DMS153 treated with DMSO at 0.1 percent for 48 hours (cell line): ENCODE data around the gene SRD5A1.

Source experiments
- DNase-seq: peaks from one replicate; lab custom pipeline; 2025; ENCODE audit not compliant: unreplicated experiment; lab: John Stamatoyannopoulos, UW

SRD5A1 gene

DNA sequence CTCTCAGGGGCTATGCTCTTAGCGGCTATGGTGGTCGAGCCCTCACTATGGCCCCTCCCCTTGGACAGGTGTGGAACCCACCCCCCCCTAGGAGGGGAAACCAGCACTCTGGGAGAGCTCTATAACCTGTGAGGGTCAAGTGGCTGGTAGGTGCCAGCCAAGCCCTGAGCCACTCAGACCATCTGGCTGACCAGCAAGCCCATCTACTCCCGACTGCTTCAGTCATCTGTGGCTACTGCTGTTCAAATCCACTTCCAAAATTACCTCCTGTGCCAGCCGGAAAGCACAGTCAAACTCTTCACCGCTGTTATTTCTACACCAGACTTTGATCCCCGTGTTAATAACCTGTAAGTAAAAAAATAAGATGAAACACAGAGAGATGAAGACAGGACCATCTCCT is 28.9 kb upstream of the SRD5A1 start:
- no peak for DNase-seq

DNA sequence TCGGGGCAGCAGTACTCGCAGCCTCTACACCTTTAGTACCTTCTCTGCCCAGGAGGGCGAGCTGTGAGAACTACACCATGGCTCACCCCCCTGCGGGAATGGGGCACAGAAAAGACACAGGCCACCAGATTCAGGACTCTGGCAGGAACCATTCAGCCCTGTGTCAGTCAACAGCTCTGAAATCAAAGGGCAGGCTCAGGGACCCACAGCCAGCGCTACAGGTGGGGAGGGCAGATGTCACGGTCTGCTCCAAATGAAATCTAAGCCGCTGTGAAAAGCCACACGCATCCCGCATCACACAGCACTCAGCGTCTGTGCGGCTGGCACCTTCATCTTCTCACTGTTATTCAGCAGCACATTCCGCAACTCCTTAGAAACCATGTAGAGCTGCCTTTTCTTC is 28.3 kb upstream of the SRD5A1 start:
- no peak for DNase-seq

DNA sequence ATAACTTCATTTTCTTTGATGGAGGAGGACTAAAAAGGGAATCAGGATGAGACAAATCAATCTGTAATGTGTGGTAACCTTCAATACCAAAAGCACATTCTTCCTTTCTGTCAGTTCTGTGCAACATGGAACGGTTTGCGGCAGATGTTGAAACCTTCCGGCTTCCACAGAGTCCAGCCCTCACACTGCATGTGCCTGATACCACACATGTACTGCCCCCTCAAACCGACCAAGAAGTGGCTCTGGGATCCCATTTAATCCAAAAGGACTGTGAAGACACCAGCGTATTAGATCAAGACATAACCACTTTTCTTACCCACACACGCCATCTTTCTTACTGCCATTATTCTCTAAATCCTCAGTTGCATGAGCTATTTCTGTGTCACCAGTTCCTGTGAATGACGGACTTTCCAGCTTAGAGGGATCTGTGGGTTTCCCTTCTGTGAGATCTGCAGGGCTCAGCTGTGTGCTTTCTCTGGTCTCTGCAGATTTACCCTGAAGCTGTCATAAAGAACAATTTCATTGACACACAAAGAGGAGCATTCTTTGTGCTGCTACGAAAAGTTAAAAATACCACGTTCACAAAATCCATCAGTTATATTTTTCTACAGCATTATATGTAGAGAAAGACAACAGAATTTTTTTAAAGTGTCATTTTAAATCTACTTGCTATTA is 26.2 kb upstream of the SRD5A1 start:
- no peak for DNase-seq

DNA sequence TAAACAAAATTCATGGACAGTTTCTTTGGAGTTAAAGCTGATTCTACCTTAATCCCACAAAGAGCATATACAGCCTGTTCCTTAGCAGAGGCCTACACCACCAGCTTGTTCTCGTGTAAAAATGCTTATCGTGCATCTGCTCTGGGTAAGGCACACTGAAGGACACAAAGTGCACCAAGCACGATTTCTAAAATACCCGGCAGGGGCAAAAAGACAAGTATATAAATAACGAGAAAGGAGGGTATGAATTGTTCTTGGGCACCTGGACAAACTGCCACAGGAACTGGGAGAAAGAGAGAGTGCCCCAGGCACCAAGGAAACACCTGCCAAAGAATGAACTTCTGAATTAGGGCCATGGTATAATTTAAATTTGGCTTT is 25.7 kb upstream of the SRD5A1 start:
- DNase-seq, result no peak

DNA sequence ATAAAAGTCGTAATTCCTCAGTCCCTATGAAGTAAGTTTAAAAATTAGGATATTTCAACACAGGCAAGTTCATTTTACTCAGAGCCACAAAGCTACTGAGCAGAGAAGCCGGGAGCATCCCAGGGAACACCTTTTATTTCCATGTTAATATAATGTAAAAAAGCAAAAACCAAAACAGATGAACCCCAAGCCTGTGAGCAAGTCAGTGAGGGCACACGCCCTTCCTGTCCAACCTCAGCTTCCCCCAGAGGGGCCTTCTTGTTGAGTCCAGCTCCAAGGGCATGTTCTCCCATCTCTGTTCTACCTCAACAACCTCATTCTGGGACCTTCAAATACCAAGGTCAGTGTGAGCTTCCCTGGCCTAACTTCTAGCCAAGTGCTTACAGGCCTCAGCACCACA is 25.2 kb upstream of the SRD5A1 start:
- no peak for DNase-seq

DNA sequence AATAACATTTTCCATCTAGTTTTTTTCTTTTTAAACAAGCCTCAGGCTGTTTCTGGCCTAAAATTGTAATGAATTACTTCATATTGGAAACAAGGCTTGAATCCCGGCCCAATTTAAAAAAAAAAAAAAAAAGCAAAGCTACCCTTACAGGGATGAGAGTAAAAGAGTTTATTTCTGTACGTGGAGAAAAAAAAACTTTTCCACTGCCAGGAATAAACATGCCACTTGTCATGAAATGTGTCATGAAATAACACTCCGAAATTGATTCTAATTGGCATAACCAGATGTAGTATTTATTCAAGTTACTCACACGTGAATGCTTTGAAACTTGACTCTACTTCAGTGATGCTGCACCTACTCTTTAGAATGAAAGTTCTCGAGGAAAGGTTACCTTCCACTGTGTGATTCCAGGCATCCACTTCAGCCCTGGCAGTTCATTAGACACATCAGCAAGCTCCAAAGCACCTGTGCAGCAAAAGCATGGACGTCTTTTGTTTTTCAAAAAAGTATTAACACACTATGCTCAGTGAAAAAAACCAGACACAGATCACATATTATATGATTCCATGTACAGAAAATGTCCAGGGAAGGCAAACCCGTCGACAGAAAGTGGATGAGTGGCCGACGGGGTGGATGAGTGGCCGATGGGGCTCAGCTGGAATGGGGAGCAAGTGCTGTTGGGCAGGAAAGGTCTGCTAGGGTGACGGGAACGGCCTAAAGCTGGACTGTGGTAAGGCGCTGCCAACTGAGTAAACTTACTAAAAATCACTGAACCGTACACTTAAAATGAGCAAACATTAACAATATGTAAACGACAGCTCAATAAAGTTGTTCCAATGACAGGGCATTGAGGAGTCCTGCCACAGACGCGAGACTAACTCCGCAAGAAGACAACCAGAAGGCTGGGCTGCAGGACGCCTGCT is 21.6 kb upstream of the SRD5A1 start:
- DNase-seq, result no peak

DNA sequence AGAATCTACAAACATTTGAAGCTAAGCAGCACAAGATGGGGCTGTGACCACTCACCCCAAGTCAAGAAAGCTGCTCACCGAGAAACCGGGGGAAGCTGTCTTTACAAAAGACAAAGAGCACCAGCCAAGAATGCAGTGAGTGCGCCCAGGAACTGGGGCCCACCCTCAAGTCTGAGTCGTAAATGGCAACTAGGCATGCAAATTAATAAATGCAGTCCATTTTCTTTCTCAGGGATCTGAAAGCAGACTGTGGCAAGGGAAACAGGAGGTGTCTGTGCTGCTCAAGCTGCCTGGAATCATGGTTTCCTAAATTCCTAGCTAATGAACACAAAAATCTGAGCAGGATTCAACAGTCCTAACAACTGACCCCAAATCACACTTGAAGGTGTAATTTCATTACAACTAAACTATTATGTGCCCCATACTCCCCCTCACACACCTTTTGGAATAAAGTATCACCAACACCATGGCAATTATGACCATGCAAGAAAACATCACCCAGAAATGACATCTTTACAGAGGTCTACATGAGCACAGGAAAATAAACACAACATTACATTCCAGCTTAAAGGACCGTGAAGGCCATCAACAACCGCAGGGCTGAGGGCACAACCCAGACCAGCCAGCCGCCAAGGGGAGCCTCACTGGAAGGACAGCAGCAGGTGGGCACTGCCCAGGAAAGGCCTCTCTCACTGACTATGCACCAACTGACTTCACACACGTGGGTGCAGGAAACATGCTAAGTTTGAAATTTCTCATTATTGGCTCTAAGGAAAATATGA is 18.0 kb upstream of the SRD5A1 start:
- DNase-seq, result no peak

DNA sequence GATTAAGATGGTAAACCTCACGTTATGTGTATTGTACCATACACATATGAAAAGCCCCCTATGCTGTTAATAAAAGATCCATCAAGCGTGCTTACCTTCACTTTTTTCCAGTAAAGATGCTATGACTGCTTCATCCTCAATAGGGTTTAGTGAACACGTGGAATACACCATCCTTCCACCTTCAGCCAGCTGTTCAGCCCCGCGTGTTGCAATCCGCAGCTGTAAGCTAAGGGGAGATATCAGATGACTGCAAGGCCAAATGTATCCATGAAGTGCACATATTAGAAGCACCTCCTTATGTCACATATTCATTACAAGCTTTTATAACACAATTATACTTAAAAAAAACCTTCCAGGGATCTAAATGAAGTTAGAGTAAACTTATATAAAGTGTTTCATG is 16.6 kb upstream of the SRD5A1 start:
- DNase-seq, result no peak

DNA sequence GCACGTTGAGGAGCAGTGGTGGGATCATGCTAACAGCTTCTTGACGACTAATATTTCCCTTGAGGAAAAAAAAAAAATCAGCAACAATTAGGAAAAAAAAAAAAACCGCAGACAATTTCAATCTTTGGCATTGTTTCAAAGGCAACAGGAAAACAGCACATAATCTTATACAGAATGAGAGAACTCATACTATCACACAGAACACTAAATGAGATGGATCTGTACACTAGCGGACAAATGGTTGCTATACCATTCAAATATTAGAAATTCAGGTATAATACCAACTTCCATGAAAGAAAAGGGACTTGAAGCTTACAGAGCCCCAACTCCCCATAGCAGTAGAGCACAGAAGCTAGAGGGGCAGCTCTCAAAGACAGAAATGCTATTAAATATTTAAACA is 10.0 kb upstream of the SRD5A1 start:
- no peak for DNase-seq

DNA sequence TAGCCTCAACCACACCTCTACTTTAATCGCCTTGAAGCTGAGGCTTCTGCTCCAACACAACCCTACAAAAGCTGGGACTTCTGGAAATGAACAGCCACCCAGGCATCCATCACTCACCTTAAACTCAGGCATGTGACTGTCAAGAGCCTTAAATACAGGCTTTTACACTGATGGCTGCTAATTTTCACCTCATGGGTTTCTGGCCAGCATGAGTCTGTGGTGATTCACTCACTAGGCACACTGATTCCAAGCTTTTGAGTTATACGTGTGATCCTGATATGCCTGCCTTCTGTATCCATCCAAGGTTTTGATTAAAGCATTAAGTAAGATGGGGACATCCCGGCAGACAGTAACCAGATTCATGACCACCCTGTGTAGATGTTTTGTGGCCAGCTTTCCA is 9.3 kb upstream of the SRD5A1 start:
- no peak for DNase-seq

DNA sequence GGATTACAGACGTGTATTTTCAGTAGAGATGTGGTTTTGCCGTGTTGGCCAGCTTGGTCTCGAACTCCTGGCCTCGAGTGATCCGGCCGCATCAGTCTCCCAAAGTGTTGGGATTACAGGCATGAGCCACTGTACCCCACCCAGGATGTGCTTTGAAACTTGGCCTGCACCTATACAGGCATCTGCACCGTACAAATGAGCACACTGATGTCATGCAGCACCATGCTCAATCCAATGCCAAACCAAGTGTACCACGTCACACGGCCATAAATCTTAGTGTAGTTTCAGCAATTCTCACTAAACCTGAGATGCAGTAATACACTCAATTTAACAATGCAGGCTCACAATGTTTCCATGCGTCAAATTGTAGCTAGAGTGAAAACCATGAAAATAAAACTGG is 6.7 kb upstream of the SRD5A1 start:
- DNase-seq, result no peak

DNA sequence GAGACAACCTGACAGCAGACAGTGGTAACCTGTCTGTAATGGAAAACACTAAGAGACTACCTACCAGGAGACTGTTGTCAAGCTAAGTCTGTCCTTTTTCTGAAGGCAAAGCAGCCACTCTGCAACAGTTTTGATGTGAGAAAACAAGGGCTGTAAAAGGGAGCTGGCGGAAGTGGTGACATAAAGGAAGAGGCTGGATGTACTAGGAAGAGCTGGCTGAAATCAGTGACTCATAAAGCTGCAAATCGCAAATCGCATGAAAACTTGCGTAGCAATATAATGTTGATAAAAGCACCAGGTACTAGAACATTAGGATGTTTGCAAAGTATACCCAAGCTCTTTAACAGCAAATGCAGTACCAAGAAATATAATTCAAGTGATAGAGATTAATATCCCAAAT is 1.8 kb upstream of the SRD5A1 start:
- DNase-seq, result no peak

DNA sequence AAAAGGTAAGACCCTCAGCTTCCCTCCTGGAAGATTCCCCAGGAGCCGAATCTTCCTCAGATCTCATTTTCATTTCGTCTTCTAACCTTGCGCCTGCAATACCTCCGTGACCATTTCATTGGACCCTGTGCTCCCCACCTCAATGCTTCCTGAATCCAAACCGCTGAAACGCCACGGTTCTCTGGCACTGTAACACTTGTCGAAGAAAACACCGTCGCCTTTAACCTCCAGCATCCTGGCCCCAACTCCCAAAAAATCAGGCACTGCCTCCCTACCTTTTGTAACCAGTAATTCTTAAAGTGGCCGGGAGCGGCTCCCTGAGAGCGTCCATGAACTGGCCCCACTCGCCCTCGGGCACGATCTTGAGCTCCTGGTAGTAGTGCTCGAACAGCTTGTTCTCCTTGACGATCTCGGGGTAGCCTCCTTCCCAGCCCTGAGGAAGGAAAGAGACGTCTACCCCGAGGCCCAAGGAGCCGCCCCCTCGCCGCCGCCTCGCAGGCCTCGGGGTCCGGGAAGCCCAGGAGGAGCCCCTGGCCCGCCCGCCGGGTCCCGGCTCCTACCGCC is 834 bp upstream of the SRD5A1 start:
- DNase-seq, result no peak

DNA sequence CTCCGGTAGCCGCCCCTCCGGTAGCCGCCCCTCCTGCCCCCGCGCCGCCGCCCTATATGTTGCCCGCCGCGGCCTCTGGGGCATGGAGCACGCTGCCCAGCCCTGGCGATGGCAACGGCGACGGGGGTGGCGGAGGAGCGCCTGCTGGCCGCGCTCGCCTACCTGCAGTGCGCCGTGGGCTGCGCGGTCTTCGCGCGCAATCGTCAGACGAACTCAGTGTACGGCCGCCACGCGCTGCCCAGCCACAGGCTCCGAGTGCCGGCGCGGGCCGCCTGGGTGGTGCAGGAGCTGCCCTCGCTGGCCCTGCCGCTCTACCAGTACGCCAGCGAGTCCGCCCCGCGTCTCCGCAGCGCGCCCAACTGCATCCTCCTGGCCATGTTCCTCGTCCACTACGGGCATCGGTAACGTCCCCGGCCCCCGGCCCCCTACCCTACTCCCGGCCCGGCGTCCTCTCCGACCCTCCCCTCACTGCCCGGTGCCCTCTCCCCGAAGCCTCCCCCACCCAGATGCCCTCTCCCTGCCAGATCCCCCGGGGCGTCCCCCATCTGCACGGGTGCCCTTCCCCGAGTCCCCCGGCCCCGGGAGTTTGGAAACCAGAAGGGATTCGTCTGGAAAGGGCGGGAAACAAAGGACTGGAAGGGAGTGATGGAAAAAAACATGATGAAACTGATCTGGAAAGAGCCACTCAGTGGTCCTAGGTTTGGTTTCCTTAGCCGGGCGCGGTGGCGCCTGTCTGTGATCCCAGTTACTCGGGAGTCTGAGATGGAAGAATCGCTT is 417 bp downstream of the SRD5A1 start:
- DNase-seq, result peak; percentile 82

DNA sequence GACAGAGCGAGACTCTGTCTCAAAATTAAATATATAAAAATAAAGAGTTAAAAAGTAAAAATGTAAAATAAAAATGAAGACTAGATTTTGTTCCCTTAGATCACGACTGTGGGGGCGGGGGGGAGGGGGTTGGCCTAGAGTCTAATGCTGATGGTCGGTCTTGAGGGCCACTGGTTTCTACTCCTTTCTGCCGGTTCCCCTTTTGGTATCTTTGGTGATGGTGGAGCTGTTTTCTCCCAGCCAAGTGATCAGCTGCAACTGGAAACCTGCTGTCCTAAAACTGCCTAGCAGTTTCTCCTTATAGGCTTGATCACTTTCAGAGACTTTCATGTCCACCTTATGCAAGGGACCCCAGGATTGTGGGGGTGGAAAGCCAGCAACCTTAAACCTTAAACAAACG is 1.1 kb downstream of the SRD5A1 start:
- no peak for DNase-seq

DNA sequence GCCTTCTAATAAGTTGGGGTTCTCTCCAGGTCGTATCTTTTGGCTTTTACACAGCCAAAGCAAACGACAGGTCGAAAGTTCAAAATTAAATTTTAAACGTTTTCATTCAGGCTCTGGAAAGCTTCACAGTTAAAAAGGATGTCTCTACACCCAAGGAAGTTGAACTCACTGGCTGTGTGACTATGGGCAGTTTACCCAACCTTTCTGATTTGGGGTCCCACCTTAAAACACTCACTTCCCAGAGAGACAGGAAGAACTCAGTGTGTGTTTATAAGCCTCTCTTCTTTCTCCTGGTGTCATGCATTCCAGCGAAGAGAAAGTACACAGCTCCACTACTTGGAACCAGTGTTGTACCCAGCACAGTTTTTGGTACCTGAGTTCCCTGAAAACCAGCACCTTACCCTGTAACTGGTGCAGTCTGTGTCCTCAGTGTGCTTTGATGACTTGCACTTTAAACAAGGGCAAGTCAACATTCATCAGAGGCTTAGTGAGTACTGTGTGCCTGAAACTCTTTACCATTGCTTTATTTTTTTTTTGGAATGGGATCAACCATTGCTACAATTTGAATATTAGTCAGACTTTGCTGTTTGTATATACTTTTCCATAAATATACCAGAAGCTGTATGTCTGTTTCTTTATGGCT is 1.7 kb downstream of the SRD5A1 start:
- DNase-seq, result no peak

DNA sequence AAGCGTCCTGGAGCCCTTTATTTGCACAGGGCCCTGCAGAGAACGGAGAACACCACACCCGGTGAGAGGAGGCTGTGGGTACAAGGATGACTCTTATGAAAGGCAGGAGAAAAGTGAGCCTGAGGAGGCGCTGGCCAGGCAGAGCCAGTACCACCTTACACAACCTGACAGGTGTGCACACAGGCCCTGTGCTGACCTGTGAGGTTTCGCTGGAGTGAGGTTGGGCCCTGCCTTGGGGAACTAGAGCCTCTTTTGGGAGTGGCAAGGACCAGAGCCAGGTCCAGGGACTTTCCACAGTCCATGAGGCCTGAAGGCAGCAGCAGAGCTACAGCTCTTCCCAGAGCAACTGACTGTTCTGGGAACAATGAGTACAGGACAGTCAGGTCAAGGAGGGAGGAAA is 3.1 kb downstream of the SRD5A1 start:
- peak; percentile 29 for DNase-seq

DNA sequence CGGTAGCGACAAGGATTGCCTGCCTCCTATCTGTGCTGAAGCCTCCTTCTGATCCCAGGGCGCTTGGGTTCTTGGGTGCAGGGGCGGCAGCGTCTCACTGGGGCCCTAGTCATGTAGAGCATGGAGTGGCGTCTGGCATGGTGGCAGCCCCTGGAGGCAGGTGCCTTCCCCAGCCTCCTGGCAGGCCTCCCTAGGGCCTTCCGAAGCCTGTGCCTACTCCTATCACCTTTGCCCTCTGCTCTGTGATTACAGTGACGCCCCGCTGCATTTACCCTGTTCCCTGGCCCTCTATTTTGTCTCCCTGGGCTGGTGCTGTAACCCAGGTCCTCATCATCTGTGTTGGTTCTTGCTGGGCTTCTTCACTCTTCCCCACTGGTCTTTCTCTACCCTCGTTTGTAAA is 3.8 kb downstream of the SRD5A1 start:
- no peak for DNase-seq

DNA sequence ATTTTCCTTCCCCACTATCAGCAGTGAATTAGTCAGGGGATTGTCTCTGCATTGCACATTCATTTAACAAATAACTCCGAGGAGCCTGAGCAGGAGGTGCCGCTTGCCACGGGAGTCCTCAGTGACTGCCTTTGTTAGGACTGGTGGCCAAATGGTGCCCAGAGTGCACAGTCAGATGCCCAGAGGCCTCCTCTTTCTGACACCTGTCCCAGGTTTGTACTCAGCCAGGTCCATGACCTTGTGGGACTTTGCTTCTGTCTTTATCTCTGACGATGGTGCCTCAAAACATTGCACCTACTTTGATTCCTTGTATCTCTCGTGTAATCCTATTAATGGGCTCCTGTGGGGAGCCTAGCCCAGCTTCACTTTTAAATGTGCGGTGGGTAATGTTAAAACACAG is 4.3 kb downstream of the SRD5A1 start:
- DNase-seq, result no peak

DNA sequence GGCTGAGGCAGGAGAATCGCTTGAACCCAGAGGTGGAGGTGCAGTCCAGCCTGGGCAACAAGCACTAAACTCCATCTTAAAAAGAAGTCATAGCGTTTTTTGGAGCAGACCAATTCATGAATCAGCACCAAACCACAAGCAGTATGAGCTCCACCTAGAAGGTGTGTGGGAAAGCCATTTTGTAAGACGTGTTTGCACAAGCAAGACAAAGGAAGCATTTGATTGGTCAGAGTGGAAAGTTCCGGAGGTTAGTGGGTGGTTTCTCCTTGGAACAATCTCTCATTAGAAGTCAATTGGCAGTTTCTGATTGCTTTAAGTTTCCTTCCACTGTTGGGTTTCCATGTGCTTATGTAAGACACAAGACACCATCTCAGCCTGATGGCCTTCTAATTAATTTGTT is 5.0 kb downstream of the SRD5A1 start:
- DNase-seq, result no peak
